ENCODE results near the gene MAEA.

The MAEA gene

GRCh38 chr4:1261107-1261928 is 28.4 kb upstream of the MAEA start:
- no peak for TF ChIP-seq MYC (IDR thresholded peaks at IDR 0.05; ENCODE audit: low read depth, low read length)
- TF ChIP-seq, protein P1, sequence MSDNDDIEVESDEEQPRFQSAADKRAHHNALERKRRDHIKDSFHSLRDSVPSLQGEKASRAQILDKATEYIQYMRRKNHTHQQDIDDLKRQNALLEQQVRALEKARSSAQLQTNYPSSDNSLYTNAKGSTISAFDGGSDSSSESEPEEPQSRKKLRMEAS (IDR thresholded peaks at IDR 0.05; ENCODE audit: low read depth, low read length) = no peak
- no peak for TF ChIP-seq POLR2A (IDR thresholded peaks at IDR 0.05; ENCODE audit: extremely low read depth, insufficient read length)
- TF ChIP-seq CTCF (IDR thresholded peaks at IDR 0.05; ENCODE audit: low read depth, low read length) = no peak
- DNase-seq (ENCODE audit: low read depth) = no peak
- no peak overlapping the region for H3K4me3 ChIP-seq (ENCODE audit: low read depth, low read length)

DNA sequence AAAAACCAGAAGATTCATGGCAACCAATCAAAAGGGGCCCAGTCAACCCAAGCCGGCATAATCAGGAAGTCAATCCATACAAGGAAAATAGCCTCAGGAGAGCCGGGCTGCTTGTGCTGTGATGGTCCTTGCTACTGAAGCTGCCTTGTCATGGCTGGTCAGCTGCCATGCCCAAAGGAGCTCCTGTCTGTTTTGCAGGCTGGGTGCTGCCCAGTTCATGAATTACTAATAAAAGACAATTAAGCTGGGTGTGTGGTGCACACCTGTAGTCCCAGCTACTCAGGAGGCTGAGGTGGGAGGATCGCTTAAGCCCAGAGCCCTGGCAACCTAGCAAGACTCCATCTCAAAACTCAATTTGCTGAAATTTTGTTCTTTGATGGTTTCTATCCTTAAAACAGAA is 24.7 kb upstream of the MAEA start:
- H3K4me3 ChIP-seq (ENCODE audit: low read depth, low read length) = no peak overlapping the region
- no peak for DNase-seq (ENCODE audit: low read depth)
- TF ChIP-seq, protein P1 (IDR thresholded peaks at IDR 0.05; ENCODE audit: low read depth, low read length) = no peak
- no peak for TF ChIP-seq CTCF (IDR thresholded peaks at IDR 0.05; ENCODE audit: low read depth, low read length)
- no peak for TF ChIP-seq POLR2A (IDR thresholded peaks at IDR 0.05; ENCODE audit: extremely low read depth, insufficient read length)
- TF ChIP-seq MYC (IDR thresholded peaks at IDR 0.05; ENCODE audit: low read depth, low read length) = no peak

GRCh38 chr4:1265351-1265750 is 24.3 kb upstream of the MAEA start:
- H3K4me3 ChIP-seq (ENCODE audit: low read depth, low read length) = no peak overlapping the region
- TF ChIP-seq, protein P1 (IDR thresholded peaks at IDR 0.05; ENCODE audit: low read depth, low read length) = no peak
- TF ChIP-seq MYC (IDR thresholded peaks at IDR 0.05; ENCODE audit: low read depth, low read length) (no peak), CTCF (IDR thresholded peaks at IDR 0.05; ENCODE audit: low read depth, low read length) (no peak), POLR2A (IDR thresholded peaks at IDR 0.05; ENCODE audit: extremely low read depth, insufficient read length) (no peak)
- no peak for DNase-seq (ENCODE audit: low read depth)

DNA sequence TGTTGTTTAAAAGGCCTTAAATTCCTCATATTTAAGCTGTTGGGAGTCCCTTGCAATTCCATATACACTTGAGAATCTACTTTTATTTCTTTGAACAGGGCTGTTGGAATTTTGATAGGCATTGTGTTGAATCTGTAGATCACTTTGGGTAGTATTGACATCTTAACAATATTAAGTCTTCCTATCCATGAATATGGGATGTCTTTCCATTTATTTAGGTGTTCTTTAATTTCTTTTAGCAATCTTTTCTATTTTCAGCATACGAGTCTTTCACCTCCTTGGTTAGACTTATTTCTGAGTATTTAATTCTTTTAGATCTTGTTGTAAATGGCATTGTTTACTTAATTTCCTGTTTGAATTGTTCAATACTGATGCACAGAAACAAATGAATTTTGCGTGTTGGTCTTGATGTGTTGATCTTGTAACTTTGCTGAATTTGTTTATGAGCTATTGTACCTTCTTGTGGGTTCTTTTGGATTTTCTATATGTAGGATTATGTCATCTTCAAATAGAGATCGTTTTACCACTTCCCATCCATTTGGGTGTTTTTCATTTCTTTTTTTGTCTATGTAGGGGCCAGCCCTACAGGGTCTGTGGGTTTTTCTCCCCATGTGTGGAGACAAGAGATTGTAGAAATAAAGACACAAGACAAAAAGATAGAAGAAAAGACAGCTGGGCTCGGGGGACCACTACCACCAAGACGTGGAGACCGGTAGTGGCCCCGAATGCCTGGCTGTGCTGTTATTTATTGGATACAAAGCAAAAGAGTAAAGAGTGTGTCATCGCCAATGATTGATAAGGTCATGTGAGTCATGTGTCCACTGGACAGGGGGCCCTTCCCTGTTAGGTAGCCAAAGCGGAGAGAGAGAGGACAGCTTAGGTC is 22.6 kb upstream of the MAEA start:
- no peak for DNase-seq (ENCODE audit: low read depth)
- no peak overlapping the region for H3K4me3 ChIP-seq (ENCODE audit: low read depth, low read length)
- TF ChIP-seq, protein P1 (IDR thresholded peaks at IDR 0.05; ENCODE audit: low read depth, low read length) = no peak
- TF ChIP-seq CTCF (IDR thresholded peaks at IDR 0.05; ENCODE audit: low read depth, low read length) (no peak), MYC (IDR thresholded peaks at IDR 0.05; ENCODE audit: low read depth, low read length) (no peak), POLR2A (IDR thresholded peaks at IDR 0.05; ENCODE audit: extremely low read depth, insufficient read length) (no peak)

GRCh38 chr4:1269209-1269608 is 20.5 kb upstream of the MAEA start:
- TF ChIP-seq POLR2A (IDR thresholded peaks at IDR 0.05; ENCODE audit: extremely low read depth, insufficient read length) (no peak), MYC (IDR thresholded peaks at IDR 0.05; ENCODE audit: low read depth, low read length) (no peak), CTCF (IDR thresholded peaks at IDR 0.05; ENCODE audit: low read depth, low read length) (no peak)
- TF ChIP-seq, protein P1 (IDR thresholded peaks at IDR 0.05; ENCODE audit: low read depth, low read length) = no peak
- no peak for DNase-seq (ENCODE audit: low read depth)
- no peak overlapping the region for H3K4me3 ChIP-seq (ENCODE audit: low read depth, low read length)

Data from NB4 (cell line).